ENCODE measurements around the gene FRAS1. TPM values are rescaled to one million over a fixed set of nuclear protein-coding genes. Genes with fewer than 3 reads are reported as not detected.

FRAS1 gene
- total RNA-seq, 1 experiment from 2014 or later: 3.4 TPM

GRCh38 chr4:78138252-78138651 is 81.1 kb downstream of the FRAS1 start:
- Histone ChIP-seq H3K9ac (ENCODE audit: low read length) (no peak overlapping the region), H3K9me2 (replicated peaks; ENCODE audit: low read length) (no peaks in the 10 kb centered on the region), H3K79me2 (ENCODE audit: low read length) (no peaks in the 10 kb centered on the region), H3K4me1 (ENCODE audit: insufficient read depth, low read length) (no peaks in the 10 kb centered on the region), H3K4me2 (ENCODE audit: low read length) (no peak overlapping the region), H3K4me3 (ENCODE audit: low read length) (no peak overlapping the region), H4K20me1 (ENCODE audit: low read length) (no peaks in the 10 kb centered on the region), H3F3A (ENCODE audit: low read length, unreplicated experiment) (no peaks in the 10 kb centered on the region), H3K36me3 (ENCODE audit: low read depth, low read length) (no peaks in the 10 kb centered on the region), H3K27ac (ENCODE audit: low read length) (no peak overlapping the region), H2AFZ (ENCODE audit: low read length) (no peak overlapping the region), H3K9me3 (ENCODE audit: low read length) (no peaks in the 10 kb centered on the region), H3K27me3 (ENCODE audit: low read length) (no peaks in the 10 kb centered on the region)
- DNase-seq (no peak), ATAC-seq (no peak)
- TF ChIP-seq EZH2phosphoT487 (IDR thresholded peaks at IDR 0.05; ENCODE audit: borderline replicate concordance, low read length): no peak
- no peak for TF ChIP-seq CTCF (conservative IDR thresholded peaks at IDR 0.05; ENCODE audit: low read depth, low read length)
- no peak for TF ChIP-seq EZH2 (IDR thresholded peaks at IDR 0.05; ENCODE audit: low read length, unreplicated experiment)
- POLR2A ChIA-PET (ENCODE audit: unreplicated experiment): no interaction called here
- CTCF ChIA-PET: no interaction called here
- intact Hi-C loops (cut with micrococcal nuclease): no loop called here
- BruUV-seq (replicated peaks): no TSS peak

- CTCF ChIA-PET: no interaction called here
- DNase-seq: no peak
These were observed 86.5 kb downstream of the FRAS1 start for GRCh38 chr4:78143634-78144033.

More at GRCh38 chr4:78143634-78144033, 86.5 kb downstream of the FRAS1 start:
- Histone ChIP-seq H3K4me1 (ENCODE audit: insufficient read depth, low read length) (no peaks in the 10 kb centered on the region), H3F3A (ENCODE audit: low read length, unreplicated experiment) (no peaks in the 10 kb centered on the region), H3K27me3 (ENCODE audit: low read length) (no peaks in the 10 kb centered on the region), H3K4me3 (ENCODE audit: low read length) (no peak overlapping the region), H3K9ac (ENCODE audit: low read length) (no peak overlapping the region), H3K9me2 (replicated peaks; ENCODE audit: low read length) (no peaks in the 10 kb centered on the region), H4K20me1 (ENCODE audit: low read length) (no peaks in the 10 kb centered on the region), H3K27ac (ENCODE audit: low read length) (no peak overlapping the region), H3K9me3 (ENCODE audit: low read length) (no peaks in the 10 kb centered on the region), H3K79me2 (ENCODE audit: low read length) (no peaks in the 10 kb centered on the region), H3K36me3 (ENCODE audit: low read depth, low read length) (no peaks in the 10 kb centered on the region), H3K4me2 (ENCODE audit: low read length) (no peak overlapping the region), H2AFZ (ENCODE audit: low read length) (no peak overlapping the region)
- intact Hi-C loops (cut with micrococcal nuclease): no loop called here
- POLR2A ChIA-PET (ENCODE audit: unreplicated experiment): no interaction called here
- BruUV-seq (replicated peaks): no TSS peak
- ATAC-seq: no peak
- no peak for TF ChIP-seq EZH2 (IDR thresholded peaks at IDR 0.05; ENCODE audit: low read length, unreplicated experiment)
- no peak for TF ChIP-seq EZH2phosphoT487 (IDR thresholded peaks at IDR 0.05; ENCODE audit: borderline replicate concordance, low read length)
- no peak for TF ChIP-seq CTCF (conservative IDR thresholded peaks at IDR 0.05; ENCODE audit: low read depth, low read length)

All from PC-3 (cell line).